Loucy (cell line): ENCODE results near the gene KRTAP10-5.

Experiments
- CTCF ChIP-seq: fragments of 200-600 bp; sonication (generic); conservative IDR thresholded peaks from 2 replicates; pipeline ENCODE4 v1.5.1; 2014; ENCODE audit warnings: mild to moderate bottlenecking, antibody characterized with exemption, low read length
- EZH2phosphoT487 ChIP-seq: fragments of 200-600 bp; IDR thresholded peaks from 2 replicates; pipeline ENCODE4 v1.6.1; 2018; ENCODE audit warnings: antibody characterized with exemption, mild to moderate bottlenecking, moderate library complexity, borderline replicate concordance

GRCh38 chr21:44579833-44580144 lies 615 bp downstream of the KRTAP10-5 start:
- TF ChIP-seq CTCF (no peak), EZH2phosphoT487 (no peak)
